ENCODE results near the gene PPOX.

DNA sequence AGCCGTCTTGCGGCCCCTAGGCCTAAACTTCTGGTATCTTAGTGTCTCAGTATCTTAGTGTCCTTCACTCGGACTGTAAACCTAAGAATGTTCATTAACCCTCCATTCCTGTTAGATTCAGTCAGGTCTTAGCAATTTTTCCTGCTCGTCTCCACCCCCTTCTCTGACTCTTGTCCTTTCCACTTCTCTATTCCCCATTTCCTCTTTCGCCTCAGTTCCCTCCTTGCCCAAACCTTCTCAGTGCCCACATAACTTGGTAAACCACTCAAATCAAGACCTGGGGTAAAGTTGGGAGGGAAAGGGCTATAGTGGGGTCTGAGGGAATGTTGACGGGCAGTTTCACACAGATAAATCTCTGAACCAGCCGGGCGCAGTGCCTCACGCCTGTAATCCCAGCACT lies 48.1 kb downstream of the PPOX start:
- TF ChIP-seq, protein P1, sequence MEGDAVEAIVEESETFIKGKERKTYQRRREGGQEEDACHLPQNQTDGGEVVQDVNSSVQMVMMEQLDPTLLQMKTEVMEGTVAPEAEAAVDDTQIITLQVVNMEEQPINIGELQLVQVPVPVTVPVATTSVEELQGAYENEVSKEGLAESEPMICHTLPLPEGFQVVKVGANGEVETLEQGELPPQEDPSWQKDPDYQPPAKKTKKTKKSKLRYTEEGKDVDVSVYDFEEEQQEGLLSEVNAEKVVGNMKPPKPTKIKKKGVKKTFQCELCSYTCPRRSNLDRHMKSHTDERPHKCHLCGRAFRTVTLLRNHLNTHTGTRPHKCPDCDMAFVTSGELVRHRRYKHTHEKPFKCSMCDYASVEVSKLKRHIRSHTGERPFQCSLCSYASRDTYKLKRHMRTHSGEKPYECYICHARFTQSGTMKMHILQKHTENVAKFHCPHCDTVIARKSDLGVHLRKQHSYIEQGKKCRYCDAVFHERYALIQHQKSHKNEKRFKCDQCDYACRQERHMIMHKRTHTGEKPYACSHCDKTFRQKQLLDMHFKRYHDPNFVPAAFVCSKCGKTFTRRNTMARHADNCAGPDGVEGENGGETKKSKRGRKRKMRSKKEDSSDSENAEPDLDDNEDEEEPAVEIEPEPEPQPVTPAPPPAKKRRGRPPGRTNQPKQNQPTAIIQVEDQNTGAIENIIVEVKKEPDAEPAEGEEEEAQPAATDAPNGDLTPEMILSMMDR (IDR thresholded peaks at IDR 0.05 in 2 of 3, conservative IDR thresholded peaks at IDR 0.05 in 1 of 3; ENCODE audit: borderline replicate concordance in 1 of 3, insufficient read depth in 1 of 3, low read depth in 2 of 3, low read length in 2 of 3) = no peak
- TF ChIP-seq EZH2 (IDR thresholded peaks at IDR 0.05) (no peak), POLR2A (IDR thresholded peaks at IDR 0.05; ENCODE audit: borderline replicate concordance, extremely low read depth, insufficient read depth, insufficient read length) (no peak), CEBPB (IDR thresholded peaks at IDR 0.05; ENCODE audit: low read depth) (no peak), ELF1 (IDR thresholded peaks at IDR 0.05; ENCODE audit: borderline replicate concordance, low read depth) (no peak), POLR2AphosphoS5 (IDR thresholded peaks at IDR 0.05; ENCODE audit: low read depth, low read length) (no peak), FOSL1 (IDR thresholded peaks at IDR 0.05; ENCODE audit: low read depth) (no peak), ZFX (IDR thresholded peaks at IDR 0.05) (no peak)
- TF ChIP-seq, protein P2, sequence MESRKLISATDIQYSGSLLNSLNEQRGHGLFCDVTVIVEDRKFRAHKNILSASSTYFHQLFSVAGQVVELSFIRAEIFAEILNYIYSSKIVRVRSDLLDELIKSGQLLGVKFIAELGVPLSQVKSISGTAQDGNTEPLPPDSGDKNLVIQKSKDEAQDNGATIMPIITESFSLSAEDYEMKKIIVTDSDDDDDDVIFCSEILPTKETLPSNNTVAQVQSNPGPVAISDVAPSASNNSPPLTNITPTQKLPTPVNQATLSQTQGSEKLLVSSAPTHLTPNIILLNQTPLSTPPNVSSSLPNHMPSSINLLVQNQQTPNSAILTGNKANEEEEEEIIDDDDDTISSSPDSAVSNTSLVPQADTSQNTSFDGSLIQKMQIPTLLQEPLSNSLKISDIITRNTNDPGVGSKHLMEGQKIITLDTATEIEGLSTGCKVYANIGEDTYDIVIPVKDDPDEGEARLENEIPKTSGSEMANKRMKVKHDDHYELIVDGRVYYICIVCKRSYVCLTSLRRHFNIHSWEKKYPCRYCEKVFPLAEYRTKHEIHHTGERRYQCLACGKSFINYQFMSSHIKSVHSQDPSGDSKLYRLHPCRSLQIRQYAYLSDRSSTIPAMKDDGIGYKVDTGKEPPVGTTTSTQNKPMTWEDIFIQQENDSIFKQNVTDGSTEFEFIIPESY (IDR thresholded peaks at IDR 0.05; ENCODE audit: extremely low read depth, insufficient replicate concordance, low read length) = no peak
- TF ChIP-seq, protein P3, sequence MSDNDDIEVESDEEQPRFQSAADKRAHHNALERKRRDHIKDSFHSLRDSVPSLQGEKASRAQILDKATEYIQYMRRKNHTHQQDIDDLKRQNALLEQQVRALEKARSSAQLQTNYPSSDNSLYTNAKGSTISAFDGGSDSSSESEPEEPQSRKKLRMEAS (IDR thresholded peaks at IDR 0.05) = no peak
